Measurements from ENCODE around the gene MEF2C. TPM values are rescaled to one million over a fixed set of nuclear protein-coding genes. Genes with fewer than 3 reads are reported as not detected.

MEF2C gene
- total and polyA plus RNA-seq, 2 experiments from 2014 or later, result 0.97 to 1.6 TPM

DNA sequence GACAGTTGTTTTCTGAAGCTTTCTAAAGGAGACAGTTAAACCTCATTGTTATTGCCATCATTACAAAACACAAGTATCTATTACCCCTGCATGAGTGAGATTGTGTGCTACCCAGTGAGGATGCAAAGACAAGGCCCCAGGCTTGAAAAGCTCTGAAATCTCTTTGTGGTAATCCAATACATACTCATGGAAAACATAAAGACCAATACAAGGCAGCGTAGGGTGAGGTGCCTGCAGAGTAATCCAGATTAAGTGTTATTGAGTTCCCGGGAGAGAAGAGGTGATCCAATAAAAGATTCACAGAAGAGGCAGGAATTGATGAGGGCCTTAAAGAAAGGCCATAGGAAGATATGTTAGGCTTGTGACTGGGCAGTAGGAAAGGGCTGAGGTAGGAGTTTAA is 150.1 kb downstream of the MEF2C start (continued):
- TF ChIP-seq REST (IDR thresholded peaks at IDR 0.05; ENCODE audit: unreplicated experiment), result no peak
- TF ChIP-seq EZH2 (IDR thresholded peaks at IDR 0.05; ENCODE audit: low read depth, unreplicated experiment), result no peak
- no peak for TF ChIP-seq CREB1 (CRISPR knock-in tag; IDR thresholded peaks at IDR 0.05; ENCODE audit: low read depth)
- TF ChIP-seq POLR2AphosphoS5 (IDR thresholded peaks at IDR 0.05; ENCODE audit: low read depth), result no peak
- no peak for TF ChIP-seq ZNF114 (CRISPR knock-in tag; IDR thresholded peaks at IDR 0.05)
- TF ChIP-seq NANOG (IDR thresholded peaks at IDR 0.05; ENCODE audit: borderline replicate concordance), result no peak
- no peak for TF ChIP-seq STAT1 (IDR thresholded peaks at IDR 0.05; ENCODE audit: unreplicated experiment)
- TF ChIP-seq, protein P1, sequence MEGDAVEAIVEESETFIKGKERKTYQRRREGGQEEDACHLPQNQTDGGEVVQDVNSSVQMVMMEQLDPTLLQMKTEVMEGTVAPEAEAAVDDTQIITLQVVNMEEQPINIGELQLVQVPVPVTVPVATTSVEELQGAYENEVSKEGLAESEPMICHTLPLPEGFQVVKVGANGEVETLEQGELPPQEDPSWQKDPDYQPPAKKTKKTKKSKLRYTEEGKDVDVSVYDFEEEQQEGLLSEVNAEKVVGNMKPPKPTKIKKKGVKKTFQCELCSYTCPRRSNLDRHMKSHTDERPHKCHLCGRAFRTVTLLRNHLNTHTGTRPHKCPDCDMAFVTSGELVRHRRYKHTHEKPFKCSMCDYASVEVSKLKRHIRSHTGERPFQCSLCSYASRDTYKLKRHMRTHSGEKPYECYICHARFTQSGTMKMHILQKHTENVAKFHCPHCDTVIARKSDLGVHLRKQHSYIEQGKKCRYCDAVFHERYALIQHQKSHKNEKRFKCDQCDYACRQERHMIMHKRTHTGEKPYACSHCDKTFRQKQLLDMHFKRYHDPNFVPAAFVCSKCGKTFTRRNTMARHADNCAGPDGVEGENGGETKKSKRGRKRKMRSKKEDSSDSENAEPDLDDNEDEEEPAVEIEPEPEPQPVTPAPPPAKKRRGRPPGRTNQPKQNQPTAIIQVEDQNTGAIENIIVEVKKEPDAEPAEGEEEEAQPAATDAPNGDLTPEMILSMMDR (conservative IDR thresholded peaks at IDR 0.05; ENCODE audit: low read depth in 2 of 2), result no peak

- Mint-ChIP-seq H3K4me3 (no peak overlapping the region), H3K4me1 (peaks cover 17% of the 10 kb centered on the region), H3K9me3 (no peaks in the 10 kb centered on the region), H3K27ac (peak overlapping the region; percentile 46; the same call in 1 of the 2 replicates), H3K36me3 (ENCODE audit: low read depth) (no peaks in the 10 kb centered on the region), H3K27me3 (ENCODE audit: insufficient read depth, low read depth, poor library complexity) (peaks cover 4% of the 10 kb centered on the region)
- Histone ChIP-seq H3K36me3 (ENCODE audit: insufficient read depth) (no peaks in the 10 kb centered on the region), H3K4me3 (no peak overlapping the region), H3K79me2 (replicated peaks; ENCODE audit: insufficient read depth) (no peaks in the 10 kb centered on the region), H4K20me1 (replicated peaks; ENCODE audit: insufficient read depth) (no peaks in the 10 kb centered on the region), H3K9me2 (ENCODE audit: insufficient read depth) (no peaks in the 10 kb centered on the region), H2AFZ (peak overlapping the region; percentile 7; the same call in 1 of the 2 replicates), H3K4me2 (no peak overlapping the region), H3F3A (replicated peaks; ENCODE audit: low read depth) (0 out of 2 replicates have a peak, but pooled peaks cover 3% of the 10 kb centered on the region), H3K27ac (ENCODE audit: low read depth) (no peak overlapping the region), H3K27me3 (ENCODE audit: insufficient read depth) (no peaks in the 10 kb centered on the region), H3K4me1 (ENCODE audit: insufficient read depth) (peaks cover 4% of the 10 kb centered on the region; the same call in 1 of the 2 replicates)
- ATAC-seq (no peak), DNase-seq (ENCODE audit: low spot score) (no peak)
- TF ChIP-seq ZNF462 (CRISPR knock-in tag; IDR thresholded peaks at IDR 0.05) (no peak), STAT1 (IDR thresholded peaks at IDR 0.05; ENCODE audit: unreplicated experiment) (no peak), ZNF331 (CRISPR knock-in tag; IDR thresholded peaks at IDR 0.05; ENCODE audit: low read depth) (no peak), ETS1 (IDR thresholded peaks at IDR 0.05) (no peak), NANOG (IDR thresholded peaks at IDR 0.05; ENCODE audit: borderline replicate concordance) (no peak), ZNF114 (CRISPR knock-in tag; IDR thresholded peaks at IDR 0.05) (no peak)
Measured at GRCh38 chr5:88732181-88732633, 150.8 kb downstream of the MEF2C start.
